Measurements from ENCODE around the gene LRRC27.
A peak's percentile ranks its signal among the peaks of the same experiment; 100 is the strongest.
"Not testable (repeated sequence)": the region's sequence is repeated elsewhere in the genome, so short reads cannot be mapped to it uniquely, and the experiment has no call there.

Gene LRRC27

DNA sequence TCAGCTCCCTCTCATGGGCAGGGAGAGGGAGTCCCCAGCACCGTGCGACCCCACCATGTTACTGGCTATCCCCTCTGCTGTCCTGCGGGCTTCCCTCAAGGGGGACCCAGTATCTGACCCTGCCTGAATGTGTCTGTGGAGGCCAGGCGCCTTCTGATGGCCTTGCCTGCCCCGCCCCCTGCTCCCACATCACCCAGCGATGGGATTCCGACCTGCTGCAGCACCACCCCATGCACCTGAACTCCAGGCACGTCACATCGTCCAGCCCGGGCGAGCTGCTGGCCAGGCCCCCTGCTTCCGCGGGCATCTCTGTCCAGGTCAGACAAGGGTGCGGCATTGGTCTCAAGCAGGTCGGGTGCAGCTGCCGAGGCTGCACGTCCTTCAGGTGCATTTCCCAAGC lies 19.0 kb downstream of the LRRC27 start:
- no peak overlapping the region for H3K4me3 ChIP-seq (ENCODE audit: low read length)
- no peak for DNase-seq (ENCODE audit: low read depth, low spot score)

DNA sequence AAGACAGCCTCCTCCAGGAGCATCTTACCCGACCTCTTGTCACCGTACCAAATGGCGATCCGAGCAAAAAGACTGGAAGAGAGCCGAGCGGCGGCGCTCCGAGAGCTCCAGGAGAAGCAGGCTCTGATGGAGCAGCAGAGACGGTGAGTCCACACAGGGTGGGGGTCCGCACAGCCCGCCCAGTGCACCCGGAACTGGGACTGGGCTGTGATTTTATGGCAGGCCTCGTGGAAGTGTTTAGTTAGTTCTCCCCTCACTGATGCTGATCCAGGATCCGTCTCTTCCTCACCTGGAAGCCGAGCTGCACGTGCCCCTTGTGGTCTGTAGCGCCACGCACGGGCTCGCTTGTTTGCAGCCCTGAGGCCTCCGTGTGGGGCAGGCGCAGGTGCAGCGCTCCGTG lies 19.6 kb downstream of the LRRC27 start:
- no peak overlapping the region for H3K4me3 ChIP-seq (ENCODE audit: low read length)
- no peak for DNase-seq (ENCODE audit: low read depth, low spot score)

DNA sequence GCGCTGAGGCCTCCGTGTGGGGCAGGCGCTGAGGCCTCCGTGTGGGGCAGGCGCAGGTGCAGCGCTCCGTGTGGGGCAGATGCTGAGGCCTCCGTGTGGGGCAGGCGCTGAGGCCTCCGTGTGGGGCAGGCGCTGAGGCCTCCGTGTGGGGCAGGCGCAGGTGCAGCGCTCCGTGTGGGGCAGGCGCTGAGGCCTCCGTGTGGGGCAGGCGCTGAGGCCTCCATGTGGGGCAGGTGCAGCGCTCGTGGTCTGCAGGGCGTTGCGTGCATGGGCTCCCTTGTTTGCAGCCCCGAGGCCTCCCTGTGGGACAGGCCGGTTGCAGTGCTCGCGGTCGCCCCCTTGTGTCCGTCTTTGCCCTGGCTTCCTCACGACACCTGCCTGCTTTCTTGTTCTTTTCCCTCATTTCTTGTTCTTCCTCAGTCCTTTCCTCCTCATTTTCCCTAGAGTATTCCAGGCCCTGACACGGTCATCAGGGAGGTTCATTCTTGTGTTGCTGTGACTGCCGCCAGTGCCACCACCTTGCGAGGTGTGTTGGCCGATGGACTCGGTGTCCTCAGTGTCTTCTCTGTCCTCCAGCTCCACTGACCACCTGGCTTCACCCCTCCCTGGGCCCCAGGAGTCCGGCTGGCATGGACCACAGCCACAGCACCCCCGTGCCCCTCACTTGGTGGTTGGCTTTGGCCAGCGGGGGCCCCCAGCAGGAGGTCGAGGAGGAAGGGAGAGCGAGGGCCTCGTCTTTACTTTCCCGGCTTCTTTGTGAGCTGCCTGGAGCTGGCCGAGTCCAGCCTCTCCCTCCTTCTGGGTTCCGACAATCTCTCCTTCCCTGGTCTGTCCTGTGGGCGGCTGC lies 20.7 kb downstream of the LRRC27 start:
- not testable (repeated sequence) for H3K4me3 ChIP-seq (ENCODE audit: low read length)
- DNase-seq (ENCODE audit: low read depth, low spot score), result peak; percentile 22

DNA sequence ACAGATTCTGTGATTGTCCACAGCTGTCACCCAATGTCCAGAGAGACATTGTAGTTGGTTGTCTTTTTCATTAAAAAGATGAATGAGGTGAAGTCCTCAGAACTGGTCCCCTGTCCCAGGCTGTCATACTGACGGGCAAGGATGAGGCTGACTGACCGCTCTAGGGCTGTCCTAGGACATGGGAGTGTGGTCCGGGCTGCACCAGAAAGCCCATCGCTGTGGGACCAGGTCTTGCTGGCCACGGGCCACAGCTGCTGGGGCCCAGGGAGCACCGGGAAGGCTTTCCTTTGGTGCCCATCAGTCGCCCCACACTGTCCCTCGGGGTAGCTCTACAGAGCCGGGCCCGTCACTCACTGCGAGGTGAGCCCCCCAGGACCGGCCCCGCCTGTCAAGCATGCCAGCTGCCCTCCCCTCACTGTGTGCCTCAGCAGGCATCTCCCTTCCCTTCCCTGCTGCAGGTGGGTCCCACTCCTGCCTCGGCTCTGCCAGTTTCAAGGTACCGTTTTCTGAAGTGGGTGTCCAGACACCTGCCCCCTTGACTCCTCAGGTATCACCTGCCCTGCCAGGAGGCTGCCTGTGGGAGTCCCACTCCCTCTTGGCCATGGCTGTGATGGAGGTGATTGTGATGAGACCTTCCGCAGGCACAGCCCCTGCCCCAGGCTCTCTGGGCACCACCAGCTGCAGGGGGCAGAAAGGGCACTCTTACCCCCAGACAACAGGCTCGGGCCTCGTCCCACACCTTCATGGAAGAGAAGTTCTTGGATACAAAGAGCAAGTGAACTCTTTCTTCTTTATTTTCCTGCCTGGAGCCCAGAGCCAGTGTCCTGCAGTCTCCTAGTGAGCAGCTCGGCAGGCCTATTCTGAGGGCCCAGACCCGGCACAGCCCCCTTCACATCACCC lies 21.7 kb downstream of the LRRC27 start:
- DNase-seq (ENCODE audit: low read depth, low spot score), result no peak
- H3K4me3 ChIP-seq (ENCODE audit: low read length), result no peak overlapping the region

DNA sequence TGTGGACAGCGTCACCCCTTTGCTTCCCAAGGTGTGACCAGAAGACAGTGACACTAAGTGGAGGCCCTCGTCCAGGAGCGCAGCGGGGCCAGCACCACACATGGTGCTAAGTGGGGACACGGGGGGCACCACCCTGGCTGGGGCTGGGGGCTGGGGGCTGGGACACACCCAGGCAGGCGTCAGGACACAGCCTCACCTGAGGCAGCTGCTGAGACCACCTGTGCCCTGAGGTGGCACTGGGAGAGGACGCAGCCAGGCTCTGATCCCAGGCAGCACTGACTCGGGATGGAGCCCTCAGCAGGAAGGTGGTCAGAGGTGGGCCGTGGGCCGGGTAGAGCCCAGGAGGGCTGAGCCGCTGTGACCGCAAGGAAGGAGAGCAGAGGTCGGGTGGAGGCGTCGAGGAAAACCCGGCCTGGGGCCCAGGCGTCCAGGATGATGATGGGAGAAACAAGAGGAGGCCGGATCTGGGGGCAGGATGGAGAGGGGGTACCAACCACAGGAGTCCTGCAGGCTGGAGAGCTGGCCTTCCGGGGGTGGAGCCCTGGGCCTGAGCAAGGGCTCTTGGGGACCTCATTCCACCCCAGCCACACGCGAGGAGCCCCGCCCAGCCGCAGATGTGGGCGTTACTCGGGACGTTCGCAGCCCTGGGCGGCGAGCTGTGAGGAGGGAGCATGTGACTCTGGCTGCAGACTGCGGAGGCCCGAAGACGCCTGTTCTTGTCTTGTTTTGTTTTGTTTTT lies 22.5 kb downstream of the LRRC27 start:
- H3K4me3 ChIP-seq (ENCODE audit: low read length), result no peak overlapping the region
- DNase-seq (ENCODE audit: low read depth, low spot score), result no peak

DNA sequence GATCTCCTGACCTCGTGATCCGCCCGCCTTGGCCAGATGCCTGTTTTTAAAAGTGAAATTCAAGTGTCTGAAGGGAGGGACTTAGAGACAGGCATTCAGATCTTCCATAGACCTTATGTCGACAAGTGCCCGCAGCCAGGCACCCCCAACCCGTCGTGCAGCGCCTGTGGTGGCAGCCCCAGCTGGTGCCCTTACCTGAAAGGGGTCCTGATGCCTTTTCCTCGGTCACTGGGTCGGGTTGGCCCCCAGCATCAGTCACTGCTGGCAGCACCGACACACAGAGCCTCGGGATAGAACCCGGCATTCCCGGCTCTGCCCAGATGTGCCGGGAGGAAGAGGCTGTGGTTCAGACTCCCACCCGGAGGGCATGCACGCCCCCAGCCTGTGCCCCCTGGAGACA lies 23.3 kb downstream of the LRRC27 start:
- H3K4me3 ChIP-seq (ENCODE audit: low read length), result no peak overlapping the region
- no peak for DNase-seq (ENCODE audit: low read depth, low spot score)

DNA sequence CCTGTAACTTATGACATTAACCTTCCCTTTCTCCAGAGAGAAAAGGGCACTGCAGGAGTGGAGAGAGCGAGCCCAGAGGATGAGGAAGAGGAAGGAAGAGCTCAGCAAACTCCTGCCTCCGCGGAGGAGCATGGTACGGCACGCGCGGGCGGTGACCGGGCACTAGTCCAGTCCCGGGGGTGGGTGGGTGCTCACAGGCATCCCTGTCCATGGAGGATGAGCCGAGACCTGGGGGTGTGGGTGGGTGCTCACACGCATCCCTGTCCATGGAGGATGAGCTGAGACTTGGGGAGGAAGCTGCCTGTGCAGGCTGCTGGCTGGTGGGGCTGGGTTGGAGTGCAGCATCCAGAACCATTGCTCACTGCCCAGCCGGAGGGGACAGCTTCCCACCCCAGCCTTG lies 23.8 kb downstream of the LRRC27 start:
- H3K4me3 ChIP-seq (ENCODE audit: low read length), result no peak overlapping the region
- no peak for DNase-seq (ENCODE audit: low read depth, low spot score)

DNA sequence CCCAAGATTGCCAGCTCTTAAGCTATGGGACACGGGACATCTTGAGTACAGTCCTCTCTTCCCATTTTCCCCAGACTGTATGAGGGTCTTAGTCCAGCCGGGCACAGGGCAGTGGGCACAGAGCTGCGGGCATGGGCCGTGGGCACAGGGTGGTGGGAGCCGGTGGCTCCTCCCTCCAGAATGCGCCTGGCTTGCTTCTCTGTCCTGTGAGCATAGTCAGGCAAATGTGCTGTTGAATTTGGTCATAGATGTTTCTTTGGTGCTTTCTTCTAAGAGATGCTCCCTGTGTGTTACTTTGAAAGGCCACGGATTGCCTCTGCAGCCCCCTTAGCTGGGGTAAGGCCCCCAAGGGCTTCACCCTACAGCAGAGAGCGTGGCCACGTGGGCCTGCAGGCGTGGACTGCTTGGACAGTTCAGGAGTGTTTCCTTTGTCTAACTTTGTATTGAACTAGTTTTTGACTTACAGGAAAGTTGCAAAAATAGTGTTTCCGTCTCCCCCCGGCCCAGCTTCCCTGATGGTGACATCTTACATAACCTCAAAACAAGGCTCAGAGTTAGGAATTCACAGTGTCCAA lies 24.7 kb downstream of the LRRC27 start:
- no peak overlapping the region for H3K4me3 ChIP-seq (ENCODE audit: low read length)
- DNase-seq (ENCODE audit: low read depth, low spot score), result no peak

DNA sequence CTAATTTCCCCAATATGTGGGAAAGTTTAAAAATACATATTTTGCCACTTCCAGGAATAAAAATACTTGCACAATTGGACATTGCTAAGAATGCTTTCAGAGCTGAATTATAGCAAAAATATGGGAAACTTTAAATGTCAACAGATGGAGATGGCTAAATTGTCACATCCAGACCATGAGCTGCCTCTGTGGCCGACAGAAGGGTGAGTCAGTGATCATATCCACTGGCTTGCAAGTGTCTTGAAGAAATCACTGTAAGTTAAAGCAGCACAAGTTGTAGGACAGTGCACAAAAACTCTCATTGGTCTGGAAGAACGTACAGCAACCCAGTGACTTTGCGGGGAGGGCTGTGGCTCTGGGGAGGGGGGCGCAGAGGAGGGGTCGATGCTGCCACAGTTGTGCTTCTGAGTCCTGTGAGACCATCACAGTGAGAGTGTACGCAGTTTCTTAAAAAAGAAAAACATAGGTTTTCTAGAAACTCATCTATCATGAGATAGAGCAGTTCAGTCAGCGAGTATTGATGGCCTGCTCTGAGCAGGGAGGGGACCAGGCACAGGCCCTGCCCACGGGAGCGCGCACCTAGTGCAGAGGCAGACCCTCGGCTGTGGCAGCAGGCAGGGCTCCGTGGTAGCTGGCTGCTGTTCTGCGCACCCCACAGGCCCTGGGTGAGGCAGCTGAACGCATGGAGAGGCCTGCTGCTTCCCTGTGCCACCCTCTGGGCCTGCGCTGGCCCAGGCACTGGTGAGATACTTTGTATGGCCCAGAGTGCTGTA lies 25.5 kb downstream of the LRRC27 start:
- no peak for DNase-seq (ENCODE audit: low read depth, low spot score)
- no peak overlapping the region for H3K4me3 ChIP-seq (ENCODE audit: low read length)

DNA sequence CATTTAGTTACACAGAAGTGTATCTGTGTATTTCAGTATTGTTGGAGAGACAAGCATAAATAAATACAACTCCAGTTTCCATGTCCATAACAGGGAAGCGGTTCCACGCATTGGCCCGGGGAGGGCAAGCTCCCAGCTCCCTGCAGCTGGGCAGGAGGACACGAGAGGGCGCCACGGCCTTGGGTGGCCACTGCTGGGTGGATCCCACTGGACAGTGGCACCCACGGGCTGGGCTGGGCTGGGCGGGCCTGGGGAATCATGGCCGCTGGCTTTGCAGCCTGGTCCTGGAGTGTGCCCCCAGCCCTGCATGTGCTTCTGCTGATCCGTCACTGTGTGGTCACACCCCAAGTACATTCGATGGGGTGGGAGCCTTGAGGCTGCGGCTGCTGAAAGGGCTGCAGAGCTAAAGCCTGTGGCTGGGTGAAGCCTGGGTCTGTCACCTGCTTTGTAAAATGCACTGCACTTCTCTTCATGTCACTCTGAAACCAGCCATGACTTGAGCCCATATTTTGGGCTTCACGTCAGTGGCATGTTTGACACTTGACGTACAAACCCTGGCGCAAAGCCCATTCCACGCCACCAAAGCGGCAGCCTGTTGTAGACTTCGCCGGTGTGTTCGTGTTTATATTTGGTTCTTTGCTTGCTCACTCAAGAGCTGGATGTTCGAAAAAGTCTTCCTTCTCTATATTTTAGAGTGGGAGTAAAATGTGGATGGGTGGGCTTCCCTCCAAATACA lies 27.5 kb downstream of the LRRC27 start:
- DNase-seq (ENCODE audit: low read depth, low spot score), result no peak
- H3K4me3 ChIP-seq (ENCODE audit: low read length), result no peak overlapping the region

DNA sequence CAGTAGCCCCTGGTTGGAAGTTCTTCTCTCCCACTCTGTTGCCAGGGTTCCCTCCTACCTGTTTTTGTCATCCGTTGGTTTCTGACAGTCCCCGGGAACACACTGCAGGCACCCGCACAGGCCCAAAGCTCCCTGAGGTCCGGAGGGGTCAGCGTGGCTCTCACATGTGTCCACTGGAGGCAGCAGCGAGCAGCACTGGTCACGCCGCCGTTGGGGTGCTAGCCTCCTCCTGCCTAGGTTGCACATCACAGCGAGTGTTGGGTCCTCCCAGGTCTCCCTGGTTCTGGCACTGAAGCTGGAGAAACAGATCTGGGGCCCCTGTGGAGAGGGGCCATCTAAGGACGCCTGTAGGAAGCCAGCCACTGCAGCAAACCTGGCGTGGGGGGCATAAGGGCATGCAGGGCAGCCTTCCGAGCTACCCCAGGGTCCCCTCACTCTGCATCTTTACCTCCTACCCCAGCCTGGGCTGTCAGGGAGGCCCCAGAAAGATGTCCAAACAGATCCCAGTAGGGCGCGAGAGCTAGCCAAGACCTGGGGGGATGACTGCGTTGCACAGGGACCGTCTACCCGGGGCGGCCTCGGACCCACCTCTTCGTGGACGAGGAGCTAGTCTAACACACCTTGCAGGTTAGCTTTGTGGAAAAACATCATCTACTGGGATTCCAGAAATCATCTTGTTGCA lies 28.9 kb downstream of the LRRC27 start:
- H3K4me3 ChIP-seq (ENCODE audit: low read length), result no peak overlapping the region
- no peak for DNase-seq (ENCODE audit: low read depth, low spot score)

DNA sequence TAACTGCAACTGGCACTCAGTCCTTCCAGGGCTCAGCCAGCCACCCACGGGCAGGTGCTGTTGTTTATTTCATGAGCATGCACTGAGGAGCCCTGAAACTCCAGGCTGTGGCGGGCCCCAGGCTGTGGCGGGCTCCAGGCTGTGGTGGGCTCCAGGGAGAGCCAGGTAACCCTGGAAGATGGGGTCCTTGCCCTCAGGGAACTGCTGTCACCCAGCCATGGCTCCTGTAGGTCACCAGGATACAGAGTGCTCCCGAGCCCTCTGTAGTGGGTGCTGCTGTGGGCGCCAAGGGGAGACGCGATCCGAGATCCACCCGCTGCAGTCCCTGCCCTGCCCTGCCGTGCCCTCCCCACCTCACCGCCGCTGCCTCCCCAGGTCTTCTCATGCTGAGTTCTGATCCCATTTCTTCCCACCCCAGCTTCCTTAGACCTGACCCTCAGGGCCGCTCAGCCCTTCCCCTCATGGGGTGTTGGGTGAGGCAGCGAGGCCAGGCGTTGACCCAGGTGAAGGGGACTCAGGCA lies 29.6 kb downstream of the LRRC27 start:
- no peak for DNase-seq (ENCODE audit: low read depth, low spot score)
- no peak overlapping the region for H3K4me3 ChIP-seq (ENCODE audit: low read length)

DNA sequence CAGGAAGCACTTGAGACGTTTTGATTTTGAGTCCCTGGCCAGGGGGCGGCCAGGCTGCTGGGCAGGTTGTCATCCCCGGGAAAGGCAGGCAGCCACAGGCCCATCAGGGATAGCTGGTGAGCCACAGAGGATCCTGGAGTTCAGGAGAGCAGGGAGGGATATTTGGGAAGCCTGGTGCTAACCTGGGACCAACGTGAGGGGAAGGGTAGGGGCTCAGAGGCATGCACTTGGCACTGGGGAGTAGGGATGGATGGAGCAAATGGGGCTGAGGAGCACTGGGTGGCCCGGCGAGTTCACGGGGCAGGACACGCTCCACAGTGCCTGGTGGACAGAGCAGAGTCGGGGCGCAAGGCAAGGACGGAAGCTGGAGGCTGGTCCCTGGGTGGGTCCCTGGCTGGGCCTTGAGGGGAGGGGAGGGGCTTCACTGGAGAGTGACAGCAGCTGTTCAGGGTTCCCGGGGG lies 30.2 kb downstream of the LRRC27 start:
- no peak for DNase-seq (ENCODE audit: low read depth, low spot score)
- no peak overlapping the region for H3K4me3 ChIP-seq (ENCODE audit: low read length)

DNA sequence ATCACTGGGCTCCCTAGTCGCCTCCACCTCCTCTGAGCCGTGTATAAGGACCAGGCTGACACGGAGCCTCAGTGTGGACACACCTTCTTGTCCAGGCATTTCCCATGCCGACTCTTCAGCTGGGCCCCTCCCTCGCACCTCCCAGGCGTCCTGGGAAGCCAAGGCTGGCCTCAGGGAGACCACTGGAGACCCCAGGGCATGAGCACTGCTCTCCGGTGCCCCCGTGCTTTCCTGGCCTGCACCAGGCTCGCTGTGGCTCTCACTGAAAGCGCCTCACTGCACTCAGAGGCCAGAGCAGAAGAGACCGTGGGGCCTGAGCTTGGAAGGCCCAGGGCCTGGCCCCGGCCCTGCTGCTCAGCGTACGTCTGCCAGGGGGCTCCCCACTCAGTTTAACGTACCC lies 31.4 kb downstream of the LRRC27 start:
- DNase-seq (ENCODE audit: low read depth, low spot score), result no peak

DNA sequence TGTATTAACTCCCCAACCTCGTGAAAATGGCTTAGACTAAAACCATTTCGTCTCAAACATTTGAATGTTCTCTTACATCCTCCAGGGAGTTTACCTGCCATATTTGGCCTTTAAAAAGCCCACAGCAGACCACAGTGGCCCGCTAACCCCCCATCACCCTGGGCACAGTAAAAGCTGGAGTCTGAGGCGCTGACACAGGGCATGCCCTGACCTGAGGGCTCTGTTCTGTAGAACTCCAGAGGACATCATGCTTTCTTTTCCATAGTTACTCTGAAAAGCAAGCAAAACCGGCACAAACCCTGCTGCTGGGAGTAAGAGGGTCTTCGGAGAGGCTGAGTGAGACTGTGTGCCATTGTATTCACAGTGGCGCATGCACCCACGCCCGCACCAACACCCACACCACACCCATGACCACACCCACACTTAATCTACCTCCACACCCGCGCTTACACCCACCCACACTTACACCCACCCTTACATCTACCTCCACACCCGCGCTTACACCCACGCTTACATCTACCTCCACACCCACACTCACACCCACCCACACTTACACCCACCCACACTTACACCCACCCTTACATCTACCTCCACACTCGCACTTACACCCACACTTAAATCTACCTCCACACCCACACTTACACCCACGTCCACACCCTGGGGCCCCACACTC lies 32.1 kb downstream of the LRRC27 start:
- DNase-seq (ENCODE audit: low read depth, low spot score), result peak; percentile 32
- no peak overlapping the region for H3K4me3 ChIP-seq (ENCODE audit: low read length)

More for the DNA sequence above, 31.4 kb downstream of the LRRC27 start:
- no peak overlapping the region for H3K4me3 ChIP-seq (ENCODE audit: low read length)

DNA sequence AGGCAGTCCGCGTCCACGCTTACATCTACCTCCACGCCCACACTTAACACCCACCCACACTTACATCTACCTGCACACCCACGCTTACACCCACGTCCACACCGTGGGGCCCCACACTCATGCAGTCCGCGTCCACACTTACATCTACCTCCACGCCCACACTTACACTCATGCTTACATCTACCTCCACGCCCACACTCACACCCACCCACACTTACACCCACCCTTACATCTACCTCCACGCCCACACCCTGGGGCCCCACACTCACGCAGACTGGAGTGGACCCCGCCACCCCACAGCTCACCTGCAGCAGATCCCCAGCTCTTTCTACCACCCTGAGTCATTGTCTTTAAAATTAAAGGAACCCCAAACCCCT lies 32.6 kb downstream of the LRRC27 start:
- DNase-seq (ENCODE audit: low read depth, low spot score), result no peak
- no peak overlapping the region for H3K4me3 ChIP-seq (ENCODE audit: low read length)

DNA sequence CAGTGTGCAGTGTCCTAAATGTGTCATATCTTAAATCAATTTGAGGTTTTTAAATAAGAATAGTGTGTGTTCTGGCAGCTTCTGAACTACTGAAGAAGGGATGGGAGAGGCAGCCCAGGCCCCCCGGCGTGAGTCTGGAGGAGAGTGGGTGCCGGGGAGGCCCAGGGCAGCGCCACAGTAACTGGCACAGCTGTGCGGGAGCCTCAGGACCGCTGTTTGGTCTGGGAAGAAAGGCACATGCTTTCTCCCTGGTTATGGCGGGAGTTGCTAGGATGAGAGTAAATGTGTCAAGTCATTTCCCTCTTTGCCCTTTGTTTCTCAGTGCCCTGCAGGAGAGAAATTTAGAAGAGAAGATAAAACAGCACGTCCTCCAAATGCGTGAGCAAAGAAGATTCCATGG lies 33.1 kb downstream of the LRRC27 start:
- H3K4me3 ChIP-seq (ENCODE audit: low read length), result no peak overlapping the region
- no peak for DNase-seq (ENCODE audit: low read depth, low spot score)

All from Jurkat, Clone E6-1 (cell line).